K562 (cell line): Measurements from ENCODE around the gene CNOT10. TPM values are rescaled to one million over a fixed set of nuclear protein-coding genes. Genes with fewer than 3 reads are reported as not detected.

ENCODE experiments used
- CEBPG ChIP-seq, 3 experiments: fragments of 200-800 bp in 1 of 3; sonication (Bioruptor generic) in 1 of 3; sonication (generic) in 1 of 3; formaldehyde crosslinking in 1 of 3; IDR thresholded peaks in 2 of 3; conservative IDR thresholded peaks in 1 of 3; 2 replicates each; pipeline versions ENCODE4 v1.6.1 to v1.8.0; 2016 to 2022; ENCODE audit warnings: missing compliant biosample characterization in 2 of 3, missing genetic modification characterization in 2 of 3, mild to moderate bottlenecking in 1 of 3, missing genetic modification reagents in 1 of 3
- DNMT1 ChIP-seq: fragments of 450-650 bp; IDR thresholded peaks from 2 replicates; pipeline ENCODE4 v1.6.1; 2016; ENCODE audit warnings: antibody characterized with exemption, mild to moderate bottlenecking
- GATA2 ChIP-seq: sonication (generic); formaldehyde crosslinking; IDR thresholded peaks from 2 replicates; pipeline ENCODE4 v1.4.0; 2020; ENCODE audit warnings: mild to moderate bottlenecking, missing genetic modification reagents
- HEY1 ChIP-seq: fragments of 250-450 bp; sonication (Bioruptor Pico); IDR thresholded peaks from 2 replicates; pipeline ENCODE4 v1.5.0; 2020; ENCODE audit warnings: mild to moderate bottlenecking, moderate library complexity, borderline replicate concordance
- KAT8 ChIP-seq: fragments of 450-650 bp; IDR thresholded peaks from 2 replicates; pipeline ENCODE4 v1.6.1; 2016; ENCODE audit warnings: low read depth, mild to moderate bottlenecking
- MAFK ChIP-seq: IDR thresholded peaks from 2 replicates; pipeline ENCODE4 v1.6.1; 2011; ENCODE audit warnings: low read length, improper control_type of control experiment
- MAZ ChIP-seq, 2 experiments: fragments of 450-650 bp in 1 of 2; sonication (generic) in 1 of 2; formaldehyde crosslinking; IDR thresholded peaks in 1 of 2; conservative IDR thresholded peaks in 1 of 2; 2 replicates each; pipeline versions ENCODE4 v1.4.0 to v1.5.0; 2020; ENCODE audit warnings: mild to moderate bottlenecking in 1 of 2, missing genetic modification reagents in 1 of 2
- POU5F1 ChIP-seq: fragments of 150-350 bp; IDR thresholded peaks from 2 replicates; pipeline ENCODE4 v1.6.1; 2014; ENCODE audit warnings: borderline replicate concordance, low read length, low read depth, mild to moderate bottlenecking; ENCODE audit not compliant: partially characterized antibody
- RCOR1 ChIP-seq, 2 experiments: IDR thresholded peaks; 2 replicates each; pipeline ENCODE4 v1.6.1; 2012; ENCODE audit warnings: low read depth in 2 of 2, low read length in 2 of 2, borderline replicate concordance in 1 of 2, improper control_type of control experiment in 1 of 2
- SRF ChIP-seq, 2 experiments: fragments of 250-450, 450-650 bp in 1 of 2; sonication (Bioruptor Pico) in 1 of 2; sonication (generic) in 1 of 2; formaldehyde crosslinking; IDR thresholded peaks; 2 replicates each; pipeline versions ENCODE4 v1.5.0 to v1.5.1; 2020 to 2022; ENCODE audit warnings: mild to moderate bottlenecking in 1 of 2, missing genetic modification reagents in 1 of 2
- SRSF1 ChIP-seq: fragments of 200-400 bp; formaldehyde crosslinking; IDR thresholded peaks from 2 replicates; pipeline ENCODE4 v1.6.1; 2017; ENCODE audit warnings: mild to moderate bottlenecking, low read depth, low read length, moderate library complexity
- ZKSCAN3 ChIP-seq: fragments of 250-450 bp; sonication (Bioruptor Pico); IDR thresholded peaks from 2 replicates; pipeline ENCODE4 v1.4.0; 2020
- ZNF175 ChIP-seq: fragments of 200-800 bp; sonication (Bioruptor generic); IDR thresholded peaks from 2 replicates; pipeline ENCODE4 v1.6.1; 2016; ENCODE audit warnings: low read depth, mild to moderate bottlenecking, missing genetic modification characterization, missing compliant biosample characterization
- ZNF282 ChIP-seq: sonication (generic); formaldehyde crosslinking; IDR thresholded peaks from 2 replicates; pipeline ENCODE4 v1.8.1; 2023; ENCODE audit warnings: missing genetic modification reagents
- ZNF384 ChIP-seq: IDR thresholded peaks from 2 replicates; pipeline ENCODE4 v1.6.1; 2012; ENCODE audit warnings: low read depth, low read length, improper control_type of control experiment
- polyA plus RNA-seq, 8 experiments: library from polyadenylated mRNA; depleted of rRNA in 4 of 8; stranded (reverse) in 5 of 8; unstranded in 3 of 8; fragments of >200 nt; fragmentation: Nextera tagmentation in 2 of 8; fragmentation: Illumina TruSeq in 1 of 8; extraction: Ambion mirVana in 2 of 8; extraction: Trizol in 1 of 8; gene quantifications; 2 replicates each; pipeline versions ENCODE4 v1.2.1 to v1.2.3, GENCODE V29; 2011 to 2014; ENCODE audit warnings: inconsistent platforms in 1 of 8, missing spikeins in 1 of 8
- total RNA-seq, 7 experiments: library from RNA; depleted of rRNA in 6 of 7; stranded (reverse); fragments of >200 nt in 6 of 7; fragmentation: Illumina TruSeq in 2 of 7; extraction: Trizol in 2 of 7; gene quantifications; 2 replicates each; pipeline versions ENCODE4 v1.2.1 to v1.2.3, GENCODE V29; 2011 to 2021; ENCODE audit warnings: low replicate concordance in 1 of 7
- TF ChIP-seq, protein P1 (sequence below): sonication (generic); formaldehyde crosslinking; IDR thresholded peaks from 2 replicates; pipeline ENCODE4 v1.8.1; 2023; ENCODE audit warnings: mild to moderate bottlenecking, missing genetic modification reagents
- TF ChIP-seq, protein P2 (sequence below): fragments of 250-450 bp; sonication (Bioruptor Pico); IDR thresholded peaks from 2 replicates; pipeline ENCODE4 v1.9.0; 2021; ENCODE audit warnings: mild to moderate bottlenecking
- TF ChIP-seq, protein P3 (sequence below), 2 experiments: IDR thresholded peaks; 2 replicates each; pipeline ENCODE4 v1.6.1; 2011; ENCODE audit warnings: borderline replicate concordance in 1 of 2, control low read depth in 1 of 2, low read depth in 1 of 2, low read length in 1 of 2, mild to moderate bottlenecking in 1 of 2, mixed read lengths in 1 of 2, moderate library complexity in 1 of 2; ENCODE audit not compliant: insufficient read depth in 1 of 2, insufficient read length in 1 of 2, poor library complexity in 1 of 2, severe bottlenecking in 1 of 2; ENCODE audit errors: extremely low read depth in 1 of 2
- TF ChIP-seq, protein P4 (sequence below): fragments of 450-650 bp; IDR thresholded peaks from 2 replicates; pipeline ENCODE4 v1.6.1; 2017; ENCODE audit warnings: mild to moderate bottlenecking, moderate library complexity
- TF ChIP-seq, protein P5 (sequence below): fragments of 250-450 bp; sonication (Bioruptor Pico); IDR thresholded peaks from 2 replicates; pipeline ENCODE4 v1.5.1; 2021; ENCODE audit warnings: mild to moderate bottlenecking
- TF ChIP-seq, protein P6 (sequence below): fragments of 250-450 bp; sonication (Bioruptor Pico); IDR thresholded peaks from 2 replicates; pipeline ENCODE4 v1.8.0; 2022; ENCODE audit warnings: moderate library complexity, mild to moderate bottlenecking, inconsistent platforms

The CNOT10 gene
- total and polyA plus RNA-seq, 9 of the 15 experiments (the other 6 are each of a cell fraction or from before 2014, with no cell fraction given), result 35.7 to 114 (median 81.9) TPM

DNA sequence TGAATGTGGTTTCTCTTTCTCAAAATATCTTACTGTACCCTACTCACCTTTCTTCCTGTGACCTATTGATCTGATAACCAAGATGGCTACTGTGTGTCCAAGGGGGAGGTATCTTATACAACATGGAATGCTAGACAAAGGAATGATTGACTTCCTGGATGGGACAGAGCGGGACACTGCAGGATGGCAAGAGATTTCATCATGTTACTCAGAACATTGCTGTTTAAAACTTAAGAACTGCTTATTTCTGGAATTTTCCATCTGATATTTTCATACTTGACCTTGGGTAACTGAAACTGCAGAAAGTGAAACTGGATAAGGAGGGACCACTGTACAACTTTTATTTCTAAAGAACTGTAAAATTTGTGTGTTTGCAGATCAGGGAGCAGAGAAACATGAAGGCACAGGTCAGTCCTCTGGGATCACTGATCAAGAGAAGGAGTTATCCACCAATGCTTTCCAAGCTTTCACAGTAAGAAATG lies 18.5 kb downstream of the CNOT10 start (continued):
- TF ChIP-seq MAZ (CRISPR knock-in tag; conservative IDR thresholded peaks at IDR 0.05 in 1 of 2, IDR thresholded peaks at IDR 0.05 in 1 of 2) (no peak), DNMT1 (no peak), RCOR1 (IDR thresholded peaks at IDR 0.05; ENCODE audit: borderline replicate concordance in 1 of 2, low read depth in 2 of 2, low read length in 2 of 2) (no peak), CEBPG (CRISPR knock-in tag; IDR thresholded peaks at IDR 0.05) (peak; percentile 75), CEBPG (tag; conservative IDR thresholded peaks at IDR 0.05 in 1 of 2, IDR thresholded peaks at IDR 0.05 in 1 of 2) (peak; percentile 34 to 93; a peak in 2 of 4 replicates), POU5F1 (no peak), HEY1 (CRISPR knock-in tag) (no peak), SRF (CRISPR knock-in tag; IDR thresholded peaks at IDR 0.05) (no peak), KAT8 (no peak), MAFK (no peak), ZKSCAN3 (CRISPR knock-in tag) (no peak), SRSF1 (no peak), ZNF175 (peak; percentile 95), ZNF282 (no peak), GATA2 (CRISPR knock-in tag) (no peak), ZNF384 (no peak)
- TF ChIP-seq, protein P1, sequence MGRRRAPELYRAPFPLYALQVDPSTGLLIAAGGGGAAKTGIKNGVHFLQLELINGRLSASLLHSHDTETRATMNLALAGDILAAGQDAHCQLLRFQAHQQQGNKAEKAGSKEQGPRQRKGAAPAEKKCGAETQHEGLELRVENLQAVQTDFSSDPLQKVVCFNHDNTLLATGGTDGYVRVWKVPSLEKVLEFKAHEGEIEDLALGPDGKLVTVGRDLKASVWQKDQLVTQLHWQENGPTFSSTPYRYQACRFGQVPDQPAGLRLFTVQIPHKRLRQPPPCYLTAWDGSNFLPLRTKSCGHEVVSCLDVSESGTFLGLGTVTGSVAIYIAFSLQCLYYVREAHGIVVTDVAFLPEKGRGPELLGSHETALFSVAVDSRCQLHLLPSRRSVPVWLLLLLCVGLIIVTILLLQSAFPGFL, result no peak
- TF ChIP-seq, protein P2, sequence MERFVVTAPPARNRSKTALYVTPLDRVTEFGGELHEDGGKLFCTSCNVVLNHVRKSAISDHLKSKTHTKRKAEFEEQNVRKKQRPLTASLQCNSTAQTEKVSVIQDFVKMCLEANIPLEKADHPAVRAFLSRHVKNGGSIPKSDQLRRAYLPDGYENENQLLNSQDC (CRISPR knock-in tag), result no peak
- TF ChIP-seq, protein P3, sequence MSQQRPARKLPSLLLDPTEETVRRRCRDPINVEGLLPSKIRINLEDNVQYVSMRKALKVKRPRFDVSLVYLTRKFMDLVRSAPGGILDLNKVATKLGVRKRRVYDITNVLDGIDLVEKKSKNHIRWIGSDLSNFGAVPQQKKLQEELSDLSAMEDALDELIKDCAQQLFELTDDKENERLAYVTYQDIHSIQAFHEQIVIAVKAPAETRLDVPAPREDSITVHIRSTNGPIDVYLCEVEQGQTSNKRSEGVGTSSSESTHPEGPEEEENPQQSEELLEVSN (IDR thresholded peaks at IDR 0.05; ENCODE audit: borderline replicate concordance in 1 of 2, extremely low read depth in 1 of 2, insufficient read depth in 1 of 2, insufficient read length in 1 of 2, low read depth in 1 of 2, low read length in 1 of 2, poor library complexity in 1 of 2, severe bottlenecking in 1 of 2), result no peak
- TF ChIP-seq, protein P4, sequence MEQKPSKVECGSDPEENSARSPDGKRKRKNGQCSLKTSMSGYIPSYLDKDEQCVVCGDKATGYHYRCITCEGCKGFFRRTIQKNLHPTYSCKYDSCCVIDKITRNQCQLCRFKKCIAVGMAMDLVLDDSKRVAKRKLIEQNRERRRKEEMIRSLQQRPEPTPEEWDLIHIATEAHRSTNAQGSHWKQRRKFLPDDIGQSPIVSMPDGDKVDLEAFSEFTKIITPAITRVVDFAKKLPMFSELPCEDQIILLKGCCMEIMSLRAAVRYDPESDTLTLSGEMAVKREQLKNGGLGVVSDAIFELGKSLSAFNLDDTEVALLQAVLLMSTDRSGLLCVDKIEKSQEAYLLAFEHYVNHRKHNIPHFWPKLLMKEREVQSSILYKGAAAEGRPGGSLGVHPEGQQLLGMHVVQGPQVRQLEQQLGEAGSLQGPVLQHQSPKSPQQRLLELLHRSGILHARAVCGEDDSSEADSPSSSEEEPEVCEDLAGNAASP, result no peak
- TF ChIP-seq, protein P5, sequence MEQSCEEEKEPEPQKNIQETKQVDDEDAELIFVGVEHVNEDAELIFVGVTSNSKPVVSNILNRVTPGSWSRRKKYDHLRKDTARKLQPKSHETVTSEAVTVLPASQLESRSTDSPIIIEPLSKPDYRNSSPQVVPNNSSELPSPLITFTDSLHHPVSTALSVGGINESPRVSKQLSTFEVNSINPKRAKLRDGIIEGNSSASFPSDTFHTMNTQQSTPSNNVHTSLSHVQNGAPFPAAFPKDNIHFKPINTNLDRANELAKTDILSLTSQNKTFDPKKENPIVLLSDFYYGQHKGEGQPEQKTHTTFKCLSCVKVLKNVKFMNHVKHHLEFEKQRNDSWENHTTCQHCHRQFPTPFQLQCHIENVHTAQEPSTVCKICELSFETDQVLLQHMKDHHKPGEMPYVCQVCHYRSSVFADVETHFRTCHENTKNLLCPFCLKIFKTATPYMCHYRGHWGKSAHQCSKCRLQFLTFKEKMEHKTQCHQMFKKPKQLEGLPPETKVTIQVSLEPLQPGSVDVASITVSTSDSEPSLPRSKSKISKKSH (CRISPR knock-in tag), result no peak
- TF ChIP-seq, protein P6, sequence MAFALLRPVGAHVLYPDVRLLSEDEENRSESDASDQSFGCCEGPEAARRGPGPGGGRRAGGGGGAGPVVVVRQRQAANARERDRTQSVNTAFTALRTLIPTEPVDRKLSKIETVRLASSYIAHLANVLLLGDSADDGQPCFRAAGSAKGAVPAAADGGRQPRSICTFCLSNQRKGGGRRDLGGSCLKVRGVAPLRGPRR (CRISPR knock-in tag), result no peak
